ENCODE measurements around the gene CLCNKA.

Gene CLCNKA

GRCh38 chr1:16064536-16065268 is 42.9 kb downstream of the CLCNKA start:
- H3K4me3 ChIP-seq (ENCODE audit: low read depth, low read length): no peak overlapping the region
- TF ChIP-seq CTCF (IDR thresholded peaks at IDR 0.05; ENCODE audit: borderline replicate concordance, insufficient read depth, low read depth, low read length): no peak

- TF ChIP-seq CTCF (IDR thresholded peaks at IDR 0.05; ENCODE audit: borderline replicate concordance, insufficient read depth, low read depth, low read length): no peak
Measured at GRCh38 chr1:16065269-16065576, 43.4 kb downstream of the CLCNKA start.

GRCh38 chr1:16066245-16066644 is 44.4 kb downstream of the CLCNKA start:
- TF ChIP-seq CTCF (IDR thresholded peaks at IDR 0.05; ENCODE audit: borderline replicate concordance, insufficient read depth, low read depth, low read length): no peak
- H3K4me3 ChIP-seq (ENCODE audit: low read depth, low read length): no peak overlapping the region

More at GRCh38 chr1:16065269-16065576, 43.4 kb downstream of the CLCNKA start:
- H3K4me3 ChIP-seq (ENCODE audit: low read depth, low read length): no peak overlapping the region

GRCh38 chr1:16067127-16067768 is 45.4 kb downstream of the CLCNKA start:
- no peak overlapping the region for H3K4me3 ChIP-seq (ENCODE audit: low read depth, low read length)
- TF ChIP-seq CTCF (IDR thresholded peaks at IDR 0.05; ENCODE audit: borderline replicate concordance, insufficient read depth, low read depth, low read length): no peak

GRCh38 chr1:16067933-16068332 is 46.1 kb downstream of the CLCNKA start:
- no peak for TF ChIP-seq CTCF (IDR thresholded peaks at IDR 0.05; ENCODE audit: borderline replicate concordance, insufficient read depth, low read depth, low read length)

GRCh38 chr1:16068356-16069270 is 46.8 kb downstream of the CLCNKA start:
- TF ChIP-seq CTCF (IDR thresholded peaks at IDR 0.05; ENCODE audit: borderline replicate concordance, insufficient read depth, low read depth, low read length): no peak
- no peak overlapping the region for H3K4me3 ChIP-seq (ENCODE audit: low read depth, low read length)

More at GRCh38 chr1:16067933-16068332, 46.1 kb downstream of the CLCNKA start:
- H3K4me3 ChIP-seq (ENCODE audit: low read depth, low read length): no peak overlapping the region

All from GM12875 (cell line).